GM12873 (cell line): ENCODE results near the gene CSAD.
A peak's percentile ranks its signal among the peaks of the same experiment; 100 is the strongest.

Experiments used
- TF ChIP-seq, protein P1 (sequence below): IDR thresholded peaks from 2 replicates; pipeline ENCODE4 v1.5.1; 2012; ENCODE audit warnings: low read depth, mild to moderate bottlenecking, moderate library complexity, low read length, control low read depth; ENCODE audit not compliant: insufficient read depth; ENCODE audit errors: missing control alignments

The CSAD gene

DNA sequence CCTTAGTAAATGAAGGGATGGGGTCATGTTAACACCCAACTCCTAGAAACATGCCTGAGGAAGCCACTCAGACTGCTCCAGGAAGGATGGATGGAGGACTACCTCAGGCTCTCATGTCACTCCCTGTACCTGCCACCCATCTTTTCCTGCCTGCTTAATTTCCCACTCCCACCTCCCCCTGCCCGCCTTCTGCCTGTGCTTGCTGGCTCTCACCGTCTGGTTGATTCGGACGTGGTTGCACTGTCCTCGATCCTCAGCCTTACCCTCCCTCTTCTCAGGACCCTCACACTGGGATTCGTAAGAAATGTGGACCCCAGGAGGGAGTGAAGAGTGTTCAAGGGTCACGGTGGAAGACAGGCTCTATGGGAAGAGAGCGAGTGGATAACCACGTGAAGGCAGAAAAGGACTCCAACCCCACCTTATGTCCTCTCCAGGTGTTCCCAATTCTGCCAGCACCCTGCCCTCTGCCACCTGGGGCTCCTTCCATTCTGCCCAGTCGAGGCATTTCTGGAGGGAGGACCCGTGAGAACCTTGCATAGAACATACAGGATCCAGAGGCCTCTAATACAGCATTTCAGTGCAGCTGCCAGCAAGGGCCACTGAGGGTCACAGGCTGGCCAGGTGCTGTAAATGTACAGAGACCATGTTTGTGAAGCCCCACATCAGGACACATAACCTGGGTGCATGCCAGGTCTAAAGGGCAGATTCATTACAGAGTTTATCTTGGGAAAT is 13.4 kb upstream of the CSAD start:
- TF ChIP-seq, protein P1, sequence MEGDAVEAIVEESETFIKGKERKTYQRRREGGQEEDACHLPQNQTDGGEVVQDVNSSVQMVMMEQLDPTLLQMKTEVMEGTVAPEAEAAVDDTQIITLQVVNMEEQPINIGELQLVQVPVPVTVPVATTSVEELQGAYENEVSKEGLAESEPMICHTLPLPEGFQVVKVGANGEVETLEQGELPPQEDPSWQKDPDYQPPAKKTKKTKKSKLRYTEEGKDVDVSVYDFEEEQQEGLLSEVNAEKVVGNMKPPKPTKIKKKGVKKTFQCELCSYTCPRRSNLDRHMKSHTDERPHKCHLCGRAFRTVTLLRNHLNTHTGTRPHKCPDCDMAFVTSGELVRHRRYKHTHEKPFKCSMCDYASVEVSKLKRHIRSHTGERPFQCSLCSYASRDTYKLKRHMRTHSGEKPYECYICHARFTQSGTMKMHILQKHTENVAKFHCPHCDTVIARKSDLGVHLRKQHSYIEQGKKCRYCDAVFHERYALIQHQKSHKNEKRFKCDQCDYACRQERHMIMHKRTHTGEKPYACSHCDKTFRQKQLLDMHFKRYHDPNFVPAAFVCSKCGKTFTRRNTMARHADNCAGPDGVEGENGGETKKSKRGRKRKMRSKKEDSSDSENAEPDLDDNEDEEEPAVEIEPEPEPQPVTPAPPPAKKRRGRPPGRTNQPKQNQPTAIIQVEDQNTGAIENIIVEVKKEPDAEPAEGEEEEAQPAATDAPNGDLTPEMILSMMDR = no peak

DNA sequence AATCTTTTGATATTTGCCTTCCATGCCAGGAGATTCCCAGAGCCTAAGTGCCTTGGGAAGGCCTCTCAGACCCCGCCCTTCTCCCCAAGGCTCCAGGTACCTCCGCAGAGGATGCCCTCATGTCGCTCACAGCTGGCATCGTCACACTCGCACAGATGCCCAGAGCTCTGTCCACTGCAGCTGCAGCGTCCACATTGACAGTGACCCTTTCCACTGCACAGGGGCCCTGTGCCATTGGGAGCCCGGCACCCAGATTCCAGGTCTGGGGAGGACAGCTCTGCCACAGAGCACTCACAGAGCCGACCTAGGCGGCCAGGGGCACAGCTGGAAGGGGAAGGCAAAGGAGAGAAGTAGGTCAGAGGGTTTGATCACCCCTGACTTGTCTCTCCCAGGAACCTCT is 12.3 kb upstream of the CSAD start:
- TF ChIP-seq, protein P1 = no peak

DNA sequence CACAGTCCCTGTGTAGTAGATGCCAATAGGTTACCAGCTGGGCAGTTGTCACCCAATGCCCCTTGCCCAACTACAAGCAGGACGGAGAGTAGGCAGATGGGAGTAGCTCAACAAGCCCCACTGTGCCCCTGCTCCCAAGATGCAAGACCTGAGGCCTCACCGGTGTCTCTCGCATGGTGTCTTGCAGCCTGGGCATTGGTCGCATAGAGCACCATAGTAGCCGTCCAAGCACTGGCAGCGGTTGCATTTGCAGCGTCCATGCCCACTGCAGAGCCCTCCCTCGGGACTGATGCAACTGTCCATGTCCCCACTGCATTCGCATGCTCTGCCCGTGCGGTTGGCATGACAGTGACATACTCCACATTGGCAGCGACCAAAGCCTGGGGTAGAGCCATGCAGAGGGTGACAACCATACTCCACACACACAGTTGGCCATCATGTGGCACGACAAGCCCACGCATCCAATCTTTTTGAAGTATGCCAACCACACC is 11.9 kb upstream of the CSAD start:
- TF ChIP-seq, protein P1 = no peak

DNA sequence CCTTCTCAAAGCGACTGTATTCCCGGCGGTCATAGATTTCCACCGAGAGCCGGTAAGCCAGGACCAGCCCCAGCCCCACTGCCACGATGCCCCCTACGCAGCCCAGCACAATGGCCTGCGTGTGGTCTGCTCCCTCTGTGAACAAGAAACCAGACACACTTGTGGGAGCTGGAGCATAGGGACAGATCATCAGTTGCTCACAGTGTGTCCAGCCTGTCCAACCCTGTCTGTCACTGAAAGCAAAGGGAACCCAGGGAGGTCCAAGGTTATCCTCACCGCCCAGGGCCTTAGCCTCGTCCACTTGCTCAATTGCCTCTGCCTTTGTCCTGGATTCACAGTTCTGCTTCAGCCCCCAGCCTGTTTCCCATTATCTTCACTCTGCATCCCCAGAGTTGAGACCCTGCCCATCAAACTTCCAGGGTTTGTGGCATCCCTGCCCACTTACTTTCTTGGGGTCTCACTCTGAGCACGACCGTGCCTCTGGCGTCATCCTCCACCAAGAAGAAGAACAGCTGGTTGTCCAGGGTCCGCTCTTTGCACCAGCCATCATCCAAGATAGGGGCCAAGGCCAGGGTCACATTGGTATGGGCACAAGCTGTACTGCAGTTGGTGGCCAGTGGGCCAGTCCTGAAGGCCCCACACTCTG is 11.3 kb upstream of the CSAD start:
- TF ChIP-seq, protein P1 = no peak

- TF ChIP-seq, protein P1 = no peak
Measured at GRCh38 chr12:53191096-53191884, 10.6 kb upstream of the CSAD start.

DNA sequence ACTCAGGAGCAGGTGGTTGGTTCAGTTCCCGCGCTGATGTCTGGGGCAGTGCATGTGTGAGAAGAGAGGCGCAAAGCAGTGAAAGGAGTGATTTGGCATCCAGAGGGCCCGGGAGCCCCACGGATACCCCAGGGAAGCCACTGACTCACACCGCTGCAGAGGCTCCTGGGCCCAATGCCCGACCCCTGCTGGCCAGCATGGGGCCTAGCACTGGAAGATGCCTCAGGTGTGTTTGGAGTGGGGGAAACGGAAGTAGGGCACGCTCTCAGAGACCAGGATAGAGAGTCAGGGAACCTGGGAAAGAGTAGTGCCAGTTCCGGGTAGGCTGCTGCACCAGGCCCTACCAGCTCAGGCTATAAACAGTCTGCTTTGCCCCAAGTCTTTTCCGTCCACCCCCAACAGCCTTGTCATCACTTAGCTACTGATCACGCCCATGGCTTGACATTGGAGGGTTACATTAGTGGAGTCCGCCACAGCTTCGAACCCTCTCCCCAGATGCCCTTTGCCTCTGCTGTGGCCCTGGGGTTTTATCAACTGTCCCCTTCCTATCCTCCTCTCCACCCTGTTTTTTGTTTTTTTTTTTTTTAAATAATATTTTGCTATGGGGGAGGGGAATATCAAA is 9.5 kb upstream of the CSAD start:
- TF ChIP-seq, protein P1 = peak; percentile 89
